Neural progenitor cell (in vitro differentiated cells): ENCODE measurements around the gene MPO. TPM values are rescaled to one million over a fixed set of nuclear protein-coding genes. Genes with fewer than 3 reads are reported as not detected.

Source experiments
- DNase-seq: peaks from one replicate; pipeline ENCODE4 v3.0.0-alpha.2; 2016; ENCODE audit warnings: low spot score
- H2AFZ ChIP-seq: fragments of 200-600 bp; sonication (generic); replicated peaks from 2 replicates; pipeline ENCODE4 v1.6.1; 2016; ENCODE audit warnings: antibody characterized with exemption
- H3F3A ChIP-seq: fragments of 200-600 bp; sonication (generic); 2 replicates; pipeline ENCODE4 v1.6.1; 2016; ENCODE audit warnings: antibody characterized with exemption, low read depth
- H3K27ac ChIP-seq: fragments of 200-600 bp; sonication (generic); 2 replicates; pipeline ENCODE4 v1.5.1; 2016; ENCODE audit warnings: mild to moderate bottlenecking
- H3K27me3 ChIP-seq: fragments of 200-600 bp; sonication (generic); 2 replicates; pipeline ENCODE4 v1.6.1; 2016; ENCODE audit warnings: mild to moderate bottlenecking, moderate library complexity
- H3K36me3 ChIP-seq: fragments of 200-600 bp; sonication (generic); 2 replicates; pipeline ENCODE4 v1.5.1; 2016
- H3K4me1 ChIP-seq: fragments of 200-600 bp; sonication (generic); 2 replicates; pipeline ENCODE4 v1.6.1; 2016; ENCODE audit warnings: mixed run types
- H3K4me2 ChIP-seq: fragments of 200-600 bp; sonication (generic); 2 replicates; pipeline ENCODE4 v1.6.1; 2016
- H3K4me3 ChIP-seq: fragments of 200-600 bp; sonication (generic); 2 replicates; pipeline ENCODE4 v1.5.1; 2016
- H3K79me2 ChIP-seq: fragments of 200-600 bp; sonication (generic); 2 replicates; pipeline ENCODE4 v1.6.1; 2016; ENCODE audit warnings: low read depth
- H3K9ac ChIP-seq: fragments of 200-600 bp; sonication (generic); 2 replicates; pipeline ENCODE4 v1.6.1; 2016
- H3K9me3 ChIP-seq: fragments of 200-600 bp; sonication (generic); 2 replicates; pipeline ENCODE4 v1.5.1; 2016; ENCODE audit warnings: low read depth
- H4K20me1 ChIP-seq: fragments of 200-600 bp; sonication (generic); 2 replicates; pipeline ENCODE4 v1.6.1; 2016; ENCODE audit warnings: low read depth
- H3K27ac Mint-ChIP-seq: 3 replicates; pipeline ENCODE4 v1.8.0; 2021; ENCODE audit warnings: mixed read lengths
- H3K27me3 Mint-ChIP-seq: 2 replicates; pipeline ENCODE4 v1.8.0; 2022; ENCODE audit warnings: low read depth, mild to moderate bottlenecking, inconsistent platforms, moderate library complexity, mixed read lengths; ENCODE audit not compliant: insufficient read depth
- H3K36me3 Mint-ChIP-seq: 3 replicates; pipeline ENCODE4 v1.8.0; 2021; ENCODE audit warnings: mixed read lengths
- H3K4me1 Mint-ChIP-seq: 3 replicates; pipeline ENCODE4 v1.8.0; 2021; ENCODE audit warnings: mixed read lengths
- H3K4me3 Mint-ChIP-seq: 3 replicates; pipeline ENCODE4 v1.8.0; 2021; ENCODE audit warnings: mild to moderate bottlenecking, moderate library complexity, mixed read lengths
- H3K9me3 Mint-ChIP-seq: 3 replicates; pipeline ENCODE4 v1.8.0; 2020; ENCODE audit warnings: mixed read lengths
- CTCF ChIP-seq: fragments of 200-600 bp; sonication (generic); IDR thresholded peaks from 2 replicates; pipeline ENCODE4 v1.5.1; 2017; ENCODE audit warnings: antibody characterized with exemption, mild to moderate bottlenecking
- EZH2 ChIP-seq: fragments of 200-600 bp; sonication (generic); IDR thresholded peaks from 2 replicates; pipeline ENCODE4 v1.6.1; 2017; ENCODE audit warnings: antibody characterized with exemption, mild to moderate bottlenecking, moderate library complexity
- EZH2phosphoT487 ChIP-seq: fragments of 200-600 bp; sonication (generic); IDR thresholded peaks from 2 replicates; pipeline ENCODE4 v1.6.1; 2017; ENCODE audit warnings: antibody characterized with exemption
- total RNA-seq: library from RNA; depleted of rRNA; stranded (reverse); fragments of >200 nt; gene quantifications from 2 replicates; pipeline ENCODE4 v1.2.3, GENCODE V29; 2015; ENCODE audit warnings: low replicate concordance

MPO gene
- total RNA-seq, 1 donor from 2014 or later, result not detected

GRCh38 chr17:58248955-58249269 lies 31.8 kb downstream of the MPO start:
- Mint-ChIP-seq H3K9me3 (no peaks in the 10 kb centered on the region), H3K27me3 (peaks cover 47% of the 10 kb centered on the region), H3K36me3 (no peaks in the 10 kb centered on the region), H3K4me1 (peaks cover 4% of the 10 kb centered on the region), H3K4me3 (peak overlapping the region; percentile 38), H3K27ac (no peak overlapping the region)
- DNase-seq, result no peak
- H3K27me3 ChIP-seq, result peaks cover 100% of the 10 kb centered on the region
- H3K9ac ChIP-seq, result no peak overlapping the region
- H4K20me1 ChIP-seq, result no peaks in the 10 kb centered on the region
- H3F3A ChIP-seq, result no peaks in the 10 kb centered on the region
- no peaks in the 10 kb centered on the region for H3K9me3 ChIP-seq
- H3K4me3 ChIP-seq, result peak overlapping the region; percentile 44
- no peak for TF ChIP-seq EZH2phosphoT487
- no peaks in the 10 kb centered on the region for H3K79me2 ChIP-seq
- no peaks in the 10 kb centered on the region for H3K4me1 ChIP-seq
- H2AFZ ChIP-seq, result peak overlapping the region; percentile 96
- H3K4me2 ChIP-seq, result peak overlapping the region; percentile 81
- no peak overlapping the region for H3K27ac ChIP-seq
- H3K36me3 ChIP-seq, result no peaks in the 10 kb centered on the region

- Histone ChIP-seq H3K4me2 (no peak overlapping the region), H3K27ac (no peak overlapping the region), H3K9me3 (no peaks in the 10 kb centered on the region), H2AFZ (no peak overlapping the region), H3K4me1 (no peaks in the 10 kb centered on the region), H3K79me2 (no peaks in the 10 kb centered on the region), H3K9ac (no peak overlapping the region), H4K20me1 (no peaks in the 10 kb centered on the region), H3K4me3 (no peak overlapping the region), H3K27me3 (peaks cover 100% of the 10 kb centered on the region), H3F3A (no peaks in the 10 kb centered on the region), H3K36me3 (no peaks in the 10 kb centered on the region)
- H3K4me1 Mint-ChIP-seq, result peaks cover 4% of the 10 kb centered on the region
- no peaks in the 10 kb centered on the region for H3K36me3 Mint-ChIP-seq
- DNase-seq, result no peak
- H3K4me3 Mint-ChIP-seq, result no peak overlapping the region
- H3K9me3 Mint-ChIP-seq, result no peaks in the 10 kb centered on the region
- TF ChIP-seq EZH2phosphoT487 (no peak), CTCF (no peak), EZH2 (no peak)
- H3K27me3 Mint-ChIP-seq, result peaks cover 55% of the 10 kb centered on the region
- no peak overlapping the region for H3K27ac Mint-ChIP-seq
These were observed 33.0 kb downstream of the MPO start for GRCh38 chr17:58247511-58248363.

- Histone ChIP-seq H3K9me3 (no peaks in the 10 kb centered on the region), H3K4me1 (no peaks in the 10 kb centered on the region), H3F3A (no peaks in the 10 kb centered on the region), H3K4me3 (no peak overlapping the region), H4K20me1 (no peaks in the 10 kb centered on the region), H3K27me3 (peaks cover 100% of the 10 kb centered on the region), H3K27ac (no peak overlapping the region), H3K79me2 (no peaks in the 10 kb centered on the region), H3K4me2 (no peak overlapping the region), H2AFZ (no peak overlapping the region), H3K9ac (no peak overlapping the region), H3K36me3 (no peaks in the 10 kb centered on the region)
- TF ChIP-seq CTCF (no peak), EZH2phosphoT487 (no peak)
- DNase-seq, result no peak
- peaks cover 4% of the 10 kb centered on the region for H3K4me1 Mint-ChIP-seq
- H3K27ac Mint-ChIP-seq, result no peak overlapping the region
- H3K9me3 Mint-ChIP-seq, result no peaks in the 10 kb centered on the region
- H3K27me3 Mint-ChIP-seq, result peaks cover 50% of the 10 kb centered on the region
- H3K36me3 Mint-ChIP-seq, result no peaks in the 10 kb centered on the region
- H3K4me3 Mint-ChIP-seq, result no peak overlapping the region
These were observed 34.0 kb downstream of the MPO start for GRCh38 chr17:58246781-58247180.

GRCh38 chr17:58246104-58246740 lies 34.5 kb downstream of the MPO start:
- H4K20me1 ChIP-seq, result no peaks in the 10 kb centered on the region
- no peaks in the 10 kb centered on the region for H3K4me1 ChIP-seq
- no peaks in the 10 kb centered on the region for H3K36me3 ChIP-seq
- no peaks in the 10 kb centered on the region for H3K9me3 Mint-ChIP-seq
- no peaks in the 10 kb centered on the region for H3K79me2 ChIP-seq
- no peak overlapping the region for H3K27ac ChIP-seq
- no peak overlapping the region for H3K4me2 ChIP-seq
- H3K4me3 Mint-ChIP-seq, result no peak overlapping the region
- peaks cover 4% of the 10 kb centered on the region for H3K4me1 Mint-ChIP-seq
- no peaks in the 10 kb centered on the region for H3F3A ChIP-seq
- peaks cover 100% of the 10 kb centered on the region for H3K27me3 ChIP-seq
- TF ChIP-seq EZH2phosphoT487 (no peak), CTCF (no peak), EZH2 (no peak)
- no peak overlapping the region for H3K4me3 ChIP-seq
- H2AFZ ChIP-seq, result no peak overlapping the region
- no peak overlapping the region for H3K9ac ChIP-seq
- DNase-seq, result no peak
- H3K36me3 Mint-ChIP-seq, result no peaks in the 10 kb centered on the region
- H3K27me3 Mint-ChIP-seq, result peaks cover 47% of the 10 kb centered on the region
- no peaks in the 10 kb centered on the region for H3K9me3 ChIP-seq
- H3K27ac Mint-ChIP-seq, result no peak overlapping the region
